Stimulated activated naive CD4-positive, alpha-beta T cell (primary cell): ENCODE data around the gene ZNF556.
A peak's percentile ranks its signal among the peaks of the same experiment; 100 is the strongest.

Experiments used
- DNase-seq, 6 experiments: peaks; one replicate each; lab custom pipeline; 2025; lab: John Stamatoyannopoulos, UW

Gene ZNF556

GRCh38 chr19:2867025-2867991 is at the start of gene ZNF556:
ZNF556 (plus strand) TSS chr19:2867335; CDS start chr19:2867422, 87 bp downstream.
- no peak for DNase-seq

GRCh38 chr19:2819540-2820111 is 47.5 kb upstream of the ZNF556 start, which contains the start of gene ZNF554:
ZNF554 (plus strand) TSS chr19:2819868; CDS start chr19:2820072, 204 bp downstream.
- DNase-seq: peak; percentile 92 to 97 (median 96)

GRCh38 chr19:2820112-2820702 is 46.9 kb upstream of the ZNF556 start:
- peak in 1 of 6 experiments; percentile 32 for DNase-seq

GRCh38 chr19:2822846-2823245 is 44.3 kb upstream of the ZNF556 start:
- DNase-seq: no peak

GRCh38 chr19:2823646-2824045 is 43.5 kb upstream of the ZNF556 start:
- no peak for DNase-seq

GRCh38 chr19:2824129-2824528 is 43.0 kb upstream of the ZNF556 start:
- no peak for DNase-seq

- DNase-seq: no peak
Observed at GRCh38 chr19:2827022-2827421, 40.1 kb upstream of the ZNF556 start.

GRCh38 chr19:2827840-2828489 is 39.2 kb upstream of the ZNF556 start:
- DNase-seq: no peak

GRCh38 chr19:2834294-2834871 is 32.8 kb upstream of the ZNF556 start:
- no peak for DNase-seq

GRCh38 chr19:2837430-2837829 is 29.7 kb upstream of the ZNF556 start:
- DNase-seq: no peak

- DNase-seq: peak; percentile 95 to 99 (median 98)
Observed at GRCh38 chr19:2840794-2841791, 26.0 kb upstream of the ZNF556 start, which contains the start of gene ZNF555. ZNF555 (plus strand) TSS chr19:2841475; CDS start chr19:2841573, 98 bp downstream.

- peak in 2 of 6 experiments; percentile 20 to 21 for DNase-seq
Observed at GRCh38 chr19:2841855-2842574, 25.1 kb upstream of the ZNF556 start.

- no peak for DNase-seq
Observed at GRCh38 chr19:2845107-2845506, 22.0 kb upstream of the ZNF556 start.

- no peak for DNase-seq
Observed at GRCh38 chr19:2846180-2846894, 20.8 kb upstream of the ZNF556 start.

GRCh38 chr19:2847507-2847906 is 19.6 kb upstream of the ZNF556 start:
- no peak for DNase-seq

- no peak for DNase-seq
Observed at GRCh38 chr19:2848616-2849015, 18.5 kb upstream of the ZNF556 start.

GRCh38 chr19:2850256-2850925 is 16.7 kb upstream of the ZNF556 start:
- no peak for DNase-seq

GRCh38 chr19:2852598-2852997 is 14.5 kb upstream of the ZNF556 start:
- DNase-seq: no peak
